GM23338 (cell line): ENCODE data around the gene TOM1L2. TPM values are rescaled to one million over a fixed set of nuclear protein-coding genes. Genes with fewer than 3 reads are reported as not detected.

Source experiments
- ATAC-seq: fragments of 200-7000 bp; cut with Tn5 transposase; 3 replicates; pipeline ENCODE4 v1.9.1; 2020
- DNase-seq: peaks from one replicate; pipeline ENCODE4 v3.0.0-alpha.2; 2015; ENCODE audit warnings: low spot score
- H2AFZ ChIP-seq: fragments of 200-600 bp; sonication (generic); 2 replicates; pipeline ENCODE4 v1.8.0; 2016; ENCODE audit warnings: antibody characterized with exemption, mild to moderate bottlenecking, moderate library complexity
- H3F3A ChIP-seq: fragments of 200-600 bp; sonication (generic); replicated peaks from 2 replicates; pipeline ENCODE4 v1.8.0; 2017; ENCODE audit warnings: antibody characterized with exemption, mixed run types, low read depth
- H3K27ac ChIP-seq: fragments of 200-600 bp; sonication (generic); 2 replicates; pipeline ENCODE4 v1.6.1; 2016; ENCODE audit warnings: low read depth
- H3K27me3 ChIP-seq: fragments of 200-600 bp; sonication (generic); 2 replicates; pipeline ENCODE4 v1.8.0; 2016; ENCODE audit warnings: mild to moderate bottlenecking, mixed run types, moderate library complexity; ENCODE audit not compliant: insufficient read depth
- H3K36me3 ChIP-seq: fragments of 200-600 bp; sonication (generic); 2 replicates; pipeline ENCODE4 v1.8.0; 2016; ENCODE audit warnings: mild to moderate bottlenecking; ENCODE audit not compliant: insufficient read depth
- H3K4me1 ChIP-seq: fragments of 200-600 bp; sonication (generic); 2 replicates; pipeline ENCODE4 v1.8.0; 2016; ENCODE audit warnings: mild to moderate bottlenecking, moderate library complexity; ENCODE audit not compliant: insufficient read depth
- H3K4me2 ChIP-seq: fragments of 200-600 bp; sonication (generic); 2 replicates; pipeline ENCODE4 v1.7.1; 2017; ENCODE audit warnings: mixed run types
- H3K4me3 ChIP-seq: fragments of 200-600 bp; sonication (generic); 2 replicates; pipeline ENCODE4 v1.6.1; 2016; ENCODE audit warnings: mixed run types
- H3K79me2 ChIP-seq: fragments of 200-600 bp; sonication (generic); replicated peaks from 2 replicates; pipeline ENCODE4 v1.8.0; 2017; ENCODE audit warnings: mild to moderate bottlenecking; ENCODE audit not compliant: insufficient read depth
- H3K9me2 ChIP-seq: fragments of 200-600 bp; sonication (generic); 2 replicates; pipeline ENCODE4 v1.8.0; 2017; ENCODE audit not compliant: insufficient read depth
- H4K20me1 ChIP-seq: fragments of 200-600 bp; sonication (generic); replicated peaks from 2 replicates; pipeline ENCODE4 v1.8.0; 2017; ENCODE audit warnings: mild to moderate bottlenecking; ENCODE audit not compliant: insufficient read depth
- H3K27ac Mint-ChIP-seq: 2 replicates; pipeline ENCODE4 v1.8.0; 2020; ENCODE audit warnings: inconsistent platforms, mild to moderate bottlenecking, moderate library complexity, mixed read lengths
- H3K27me3 Mint-ChIP-seq: 3 replicates; pipeline ENCODE4 v1.8.0; 2022; ENCODE audit warnings: low read depth, mild to moderate bottlenecking, moderate library complexity, mixed read lengths, inconsistent platforms; ENCODE audit not compliant: insufficient read depth, poor library complexity
- H3K36me3 Mint-ChIP-seq: 3 replicates; pipeline ENCODE4 v1.8.0; 2021; ENCODE audit warnings: low read depth, mild to moderate bottlenecking, inconsistent platforms, moderate library complexity, mixed read lengths
- H3K4me1 Mint-ChIP-seq: 3 replicates; pipeline ENCODE4 v1.8.0; 2020; ENCODE audit warnings: mild to moderate bottlenecking, inconsistent platforms, mixed read lengths
- H3K4me3 Mint-ChIP-seq: 3 replicates; pipeline ENCODE4 v1.8.0; 2021; ENCODE audit warnings: moderate library complexity, mild to moderate bottlenecking, inconsistent platforms, mixed read lengths
- H3K9me3 Mint-ChIP-seq: 3 replicates; pipeline ENCODE4 v1.8.0; 2020; ENCODE audit warnings: moderate library complexity, mild to moderate bottlenecking, inconsistent platforms, mixed read lengths
- CREB1 ChIP-seq: fragments of 250-450 bp; sonication (Bioruptor Pico); IDR thresholded peaks from 2 replicates; pipeline ENCODE4 v1.5.0; 2020; ENCODE audit warnings: low read depth, mild to moderate bottlenecking, moderate library complexity
- EZH2 ChIP-seq: fragments of 200-600 bp; sonication (generic); IDR thresholded peaks from one replicate; pipeline ENCODE4 v1.8.0; 2017; ENCODE audit warnings: antibody characterized with exemption, mild to moderate bottlenecking, low read depth; ENCODE audit not compliant: unreplicated experiment
- EZH2phosphoT487 ChIP-seq: fragments of 200-600 bp; sonication (generic); IDR thresholded peaks from one replicate; pipeline ENCODE4 v1.8.1; 2018; ENCODE audit warnings: antibody characterized with exemption; ENCODE audit not compliant: unreplicated experiment
- JUNB ChIP-seq: IDR thresholded peaks from one replicate; pipeline ENCODE4 v1.6.1; 2016; ENCODE audit warnings: antibody characterized with exemption; ENCODE audit not compliant: unreplicated experiment
- NANOG ChIP-seq: IDR thresholded peaks from 2 replicates; pipeline ENCODE4 v1.6.1; 2016; ENCODE audit warnings: antibody characterized with exemption, borderline replicate concordance
- POLR2AphosphoS5 ChIP-seq: IDR thresholded peaks from 2 replicates; pipeline ENCODE4 v1.6.1; 2016; ENCODE audit warnings: antibody characterized with exemption, low read depth
- STAT1 ChIP-seq: IDR thresholded peaks from one replicate; pipeline ENCODE4 v1.6.1; 2016; ENCODE audit warnings: antibody characterized with exemption; ENCODE audit not compliant: unreplicated experiment
- ZNF114 ChIP-seq: fragments of 250-450 bp; sonication (Bioruptor Pico); IDR thresholded peaks from 2 replicates; pipeline ENCODE4 v1.5.0; 2020; ENCODE audit warnings: mild to moderate bottlenecking, moderate library complexity
- ZNF331 ChIP-seq: fragments of 250-450 bp; sonication (Bioruptor Pico); IDR thresholded peaks from 2 replicates; pipeline ENCODE4 v1.5.0; 2020; ENCODE audit warnings: low read depth, mild to moderate bottlenecking, moderate library complexity
- ZNF462 ChIP-seq: fragments of 250-450 bp; sonication (Bioruptor Pico); IDR thresholded peaks from 2 replicates; pipeline ENCODE4 v1.5.0; 2020; ENCODE audit warnings: mild to moderate bottlenecking, moderate library complexity
- polyA plus RNA-seq: library from polyadenylated mRNA; unstranded; fragments of >200 nt; fragmentation: Nextera tagmentation; extraction: Ambion mirVana; gene quantifications from 2 replicates; pipeline ENCODE4 v1.2.1, GENCODE V29; 2016
- total RNA-seq: library from RNA; depleted of rRNA; stranded (reverse); fragments of >200 nt; shearing (Covaris generic); gene quantifications from 2 replicates; pipeline ENCODE4 v1.2.3, GENCODE V29; 2014
- TF ChIP-seq, protein P1 (sequence below): IDR thresholded peaks from 2 replicates; pipeline ENCODE4 v1.6.1; 2016; ENCODE audit warnings: antibody characterized with exemption

TOM1L2 gene
- total and polyA plus RNA-seq, 2 experiments from 2014 or later = 3.3 TPM

DNA sequence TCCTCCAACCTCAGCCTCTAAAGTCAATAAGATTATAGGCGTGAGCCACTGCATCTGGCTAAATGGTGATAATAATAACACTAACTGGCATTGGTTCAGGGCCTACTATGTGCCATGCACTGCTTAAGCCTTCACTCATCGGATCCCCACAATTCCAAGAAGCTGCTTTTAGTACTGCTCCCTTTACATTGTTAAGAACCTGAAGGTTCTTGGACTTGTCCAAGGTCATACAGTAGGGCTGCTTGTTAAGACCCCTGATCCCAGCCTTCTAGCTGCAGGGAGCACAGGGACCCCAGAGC lies 142.0 kb downstream of the TOM1L2 start (continued):
- TF ChIP-seq ZNF462 (CRISPR knock-in tag) (no peak), CREB1 (CRISPR knock-in tag) (no peak), NANOG (no peak), EZH2 (no peak), ZNF114 (CRISPR knock-in tag) (no peak), ZNF331 (no peak)

- H3K9me3 Mint-ChIP-seq = no peaks in the 10 kb centered on the region
- H3K27ac ChIP-seq = no peak overlapping the region; the same call in 1 of the 2 replicates
- no peak for ATAC-seq
Measured at GRCh38 chr17:17827826-17828621, 144.2 kb downstream of the TOM1L2 start.

More at GRCh38 chr17:17827826-17828621, 144.2 kb downstream of the TOM1L2 start:
- Histone ChIP-seq H4K20me1 (peaks cover 64% of the 10 kb centered on the region), H3K4me3 (no peak overlapping the region), H3F3A (peaks cover 13% of the 10 kb centered on the region), H3K9me2 (no peaks in the 10 kb centered on the region), H3K36me3 (no peaks in the 10 kb centered on the region), H3K4me1 (peaks cover 32% of the 10 kb centered on the region), H2AFZ (no peak overlapping the region), H3K79me2 (peaks cover 82% of the 10 kb centered on the region), H3K4me2 (no peak overlapping the region), H3K27me3 (no peaks in the 10 kb centered on the region)
- H3K4me3 Mint-ChIP-seq = no peak overlapping the region
- H3K27me3 Mint-ChIP-seq = peaks cover 15% of the 10 kb centered on the region
- DNase-seq = no peak
- H3K4me1 Mint-ChIP-seq = peaks cover 52% of the 10 kb centered on the region
- H3K27ac Mint-ChIP-seq = no peak overlapping the region
- H3K36me3 Mint-ChIP-seq = peaks cover 27% of the 10 kb centered on the region
- TF ChIP-seq ZNF331 (no peak), JUNB (no peak), POLR2AphosphoS5 (no peak), EZH2phosphoT487 (no peak), STAT1 (no peak), EZH2 (no peak)
- TF ChIP-seq, protein P1, sequence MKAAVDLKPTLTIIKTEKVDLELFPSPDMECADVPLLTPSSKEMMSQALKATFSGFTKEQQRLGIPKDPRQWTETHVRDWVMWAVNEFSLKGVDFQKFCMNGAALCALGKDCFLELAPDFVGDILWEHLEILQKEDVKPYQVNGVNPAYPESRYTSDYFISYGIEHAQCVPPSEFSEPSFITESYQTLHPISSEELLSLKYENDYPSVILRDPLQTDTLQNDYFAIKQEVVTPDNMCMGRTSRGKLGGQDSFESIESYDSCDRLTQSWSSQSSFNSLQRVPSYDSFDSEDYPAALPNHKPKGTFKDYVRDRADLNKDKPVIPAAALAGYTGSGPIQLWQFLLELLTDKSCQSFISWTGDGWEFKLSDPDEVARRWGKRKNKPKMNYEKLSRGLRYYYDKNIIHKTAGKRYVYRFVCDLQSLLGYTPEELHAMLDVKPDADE = no peak
